Caki2 (cell line): ENCODE measurements around the gene FBXW11. TPM values are rescaled to one million over a fixed set of nuclear protein-coding genes. Genes with fewer than 3 reads are reported as not detected.

Source experiments
- DNase-seq: peaks from one replicate; pipeline ENCODE4 v3.0.0-alpha.2; 2015; ENCODE audit warnings: low read depth
- in situ Hi-C: cut with HindIII; loops from 2 replicates; pipeline ENCODE4 v1.10.0; 2016; ENCODE audit warnings: low sequenced_read_pairs, low pct_unique_long_range_greater_than_20kb, mixed read lengths
- total RNA-seq: library from RNA; depleted of rRNA; stranded (reverse); fragments of >200 nt; shearing (Covaris generic); gene quantifications from 2 replicates; pipeline ENCODE4 v1.2.3, GENCODE V29; 2014; ENCODE audit warnings: low replicate concordance; rRNA removed

Gene FBXW11
- total RNA-seq, 1 experiment from 2014 or later = 51.2 TPM

DNA sequence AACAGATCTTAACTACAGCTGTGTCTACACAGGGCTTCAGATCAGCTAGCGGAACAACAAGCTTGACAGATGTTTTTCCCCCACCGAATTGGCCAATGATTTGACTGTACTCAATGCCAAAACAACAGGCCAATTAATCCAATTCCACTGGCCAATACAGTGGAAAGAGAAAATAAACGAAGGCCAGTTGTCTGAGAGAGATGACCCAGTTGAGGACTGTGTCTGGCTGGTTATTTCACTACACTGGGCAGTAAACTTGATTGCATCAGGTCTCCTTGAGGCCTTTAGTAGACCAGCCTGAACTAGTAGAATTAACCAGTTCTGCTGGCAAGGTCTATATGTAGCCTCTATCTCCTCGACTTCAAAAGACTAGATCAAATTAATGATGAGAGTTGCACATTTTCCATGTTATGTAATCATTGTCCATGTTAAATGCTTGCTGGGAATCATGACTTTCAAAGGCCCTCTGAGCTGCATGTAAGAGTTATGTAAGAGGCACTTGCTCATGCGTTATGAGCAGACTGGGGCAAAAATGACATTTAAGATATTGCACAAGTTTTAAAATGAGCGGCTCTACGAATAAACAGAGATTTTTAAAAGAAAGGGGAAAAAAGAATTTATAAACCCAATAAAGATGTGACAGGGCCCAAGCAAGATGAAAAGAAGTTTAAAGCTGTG is 192.5 kb downstream of the FBXW11 start:
- in situ Hi-C loops = no loop called here
- DNase-seq = no peak

GRCh38 chr5:171813270-171813669 is 193.2 kb downstream of the FBXW11 start:
- DNase-seq = no peak
- in situ Hi-C loops = no loop called here

Other genes starting within 250 kb of the FBXW11 start
- not detected in 2 replicates for gene SMIM23, start 220.8 kb downstream of the FBXW11 start, total RNA-seq
- gene STK10, start 181.6 kb upstream of the FBXW11 start, total RNA-seq = 4.0 and 8.5 TPM in 2 replicates
- gene EFCAB9, start 187.5 kb upstream of the FBXW11 start, total RNA-seq = not detected in 2 replicates